GM21367 (cell line): ENCODE data around the gene DOCK9.

Experiments
- ATAC-seq: cut with Tn5 transposase; IDR thresholded peaks from one replicate; pipeline ENCODE4 v1.9.1; 2021; ENCODE audit not compliant: unreplicated experiment

Gene DOCK9

GRCh38 chr13:98950705-98951104 lies 27.2 kb downstream of the DOCK9 start:
- no peak for ATAC-seq

GRCh38 chr13:98947925-98948324 lies 29.9 kb downstream of the DOCK9 start:
- ATAC-seq = no peak

- ATAC-seq = no peak
Observed at GRCh38 chr13:98945863-98946605, 31.8 kb downstream of the DOCK9 start.

- ATAC-seq = no peak
Observed at GRCh38 chr13:98944336-98944735, 33.5 kb downstream of the DOCK9 start.

- ATAC-seq = no peak
Observed at GRCh38 chr13:98942997-98943396, 34.9 kb downstream of the DOCK9 start.

- ATAC-seq = no peak
Observed at GRCh38 chr13:98942485-98942884, 35.4 kb downstream of the DOCK9 start.

- ATAC-seq = no peak
Observed at GRCh38 chr13:98941536-98941935, 36.3 kb downstream of the DOCK9 start.

GRCh38 chr13:98941126-98941525 lies 36.7 kb downstream of the DOCK9 start:
- no peak for ATAC-seq

GRCh38 chr13:98940325-98941001 lies 37.4 kb downstream of the DOCK9 start:
- ATAC-seq = no peak

- no peak for ATAC-seq
Observed at GRCh38 chr13:98939660-98940191, 38.1 kb downstream of the DOCK9 start.

- no peak for ATAC-seq
Observed at GRCh38 chr13:98938801-98939200, 39.1 kb downstream of the DOCK9 start.

- no peak for ATAC-seq
Observed at GRCh38 chr13:98937911-98938381, 39.9 kb downstream of the DOCK9 start.

- ATAC-seq = no peak
Observed at GRCh38 chr13:98934243-98934642, 43.6 kb downstream of the DOCK9 start.

- no peak for ATAC-seq
Observed at GRCh38 chr13:98930151-98930591, 47.7 kb downstream of the DOCK9 start.

GRCh38 chr13:98927951-98928927 lies 49.6 kb downstream of the DOCK9 start:
- ATAC-seq = no peak

GRCh38 chr13:98925949-98926348 lies 51.9 kb downstream of the DOCK9 start:
- no peak for ATAC-seq

GRCh38 chr13:98923641-98924397 lies 54.0 kb downstream of the DOCK9 start:
- no peak for ATAC-seq

GRCh38 chr13:98922306-98922705 lies 55.6 kb downstream of the DOCK9 start:
- no peak for ATAC-seq

- ATAC-seq = no peak
Observed at GRCh38 chr13:98921786-98922185, 56.1 kb downstream of the DOCK9 start.

GRCh38 chr13:98921015-98921580 lies 56.8 kb downstream of the DOCK9 start:
- no peak for ATAC-seq
